ENCODE data around the gene RBM22. TPM values are rescaled to one million over a fixed set of nuclear protein-coding genes. Genes with fewer than 3 reads are reported as not detected.

RBM22 gene
- total RNA-seq, 1 donor from 2014 or later = 18.9 TPM

Other genes with a start within 250 kb of the RBM22 start
- gene NDST1, start 192.9 kb downstream of the RBM22 start, total RNA-seq = 29.9 and 51.9 TPM in 2 replicates
- 11.7 and 18.5 TPM in 2 replicates for gene SYNPO, start 60.4 kb downstream of the RBM22 start, total RNA-seq
- gene MYOZ3, start 39.8 kb downstream of the RBM22 start, total RNA-seq = 0.25 and 0.59 TPM in 2 replicates
- 29.9 and 34.8 TPM in 2 replicates for gene DCTN4, start 58.0 kb upstream of the RBM22 start, total RNA-seq
- 1.3 and 6.5 TPM in 2 replicates for gene SMIM3, start 77.7 kb upstream of the RBM22 start, total RNA-seq
- not detected in 2 replicates for gene IRGM, start 145.5 kb upstream of the RBM22 start, total RNA-seq
- 4.4 and 10.3 TPM in 2 replicates for gene ZNF300, start 203.9 kb upstream of the RBM22 start, total RNA-seq

Data from pulmonary artery endothelial cell (primary cell).